Measurements from ENCODE around the gene MAZ. TPM values are rescaled to one million over a fixed set of nuclear protein-coding genes. Genes with fewer than 3 reads are reported as not detected.

The MAZ gene
- total and polyA plus RNA-seq, 2 of the 13 experiments (the other 11 are each of a cell fraction or from before 2014, with no cell fraction given) = 203 to 277 TPM

GRCh38 chr16:29790183-29790948, 16.0 kb upstream of the MAZ start, which contains the start of gene KIF22 (continued):
- peak; percentile 77 for TF ChIP-seq ZNF160 (CRISPR knock-in tag; IDR thresholded peaks at IDR 0.05)
- TF ChIP-seq ZNF207 (IDR thresholded peaks at IDR 0.05; ENCODE audit: borderline replicate concordance) = no peak
- TF ChIP-seq ZNF790 (CRISPR knock-in tag; IDR thresholded peaks at IDR 0.05; ENCODE audit: borderline replicate concordance) = no peak
- no peak for TF ChIP-seq TRAFD1 (CRISPR knock-in tag; IDR thresholded peaks at IDR 0.05; ENCODE audit: borderline replicate concordance)
- no peak for TF ChIP-seq ZNF10 (CRISPR knock-in tag; IDR thresholded peaks at IDR 0.05; ENCODE audit: borderline replicate concordance, low read depth)
- TF ChIP-seq AKNA (CRISPR knock-in tag; IDR thresholded peaks at IDR 0.05; ENCODE audit: borderline replicate concordance) = no peak
- TF ChIP-seq KDM5A (IDR thresholded peaks at IDR 0.05; ENCODE audit: borderline replicate concordance, low read length) = peak; percentile 92
- peak; percentile 81; the same call in 1 of the 2 replicates for TF ChIP-seq KLF13 (CRISPR knock-in tag; IDR thresholded peaks at IDR 0.05)
- TF ChIP-seq HMGA1 (CRISPR knock-in tag; conservative IDR thresholded peaks at IDR 0.05) = no peak
- TF ChIP-seq YY1 (IDR thresholded peaks at IDR 0.05; ENCODE audit: insufficient read depth, insufficient replicate concordance, low read depth, low read length) = peak; percentile 95
- peak; percentile 94 for TF ChIP-seq ZNF350 (CRISPR knock-in tag; IDR thresholded peaks at IDR 0.05; ENCODE audit: borderline replicate concordance, low read depth)
- peak; percentile 79; the same call in 1 of the 2 replicates for TF ChIP-seq ATF6 (CRISPR knock-in tag; conservative IDR thresholded peaks at IDR 0.05)
- 0 out of 2 replicates have a peak, but pooled peaks have one; percentile 20 for TF ChIP-seq ZNF766 (CRISPR knock-in tag; IDR thresholded peaks at IDR 0.05; ENCODE audit: borderline replicate concordance)
- peak; percentile 94 for TF ChIP-seq HOXA3 (CRISPR knock-in tag; IDR thresholded peaks at IDR 0.05)
- TF ChIP-seq TEF (CRISPR knock-in tag; IDR thresholded peaks at IDR 0.05) = 0 out of 2 replicates have a peak, but pooled peaks have one; percentile 10
- TF ChIP-seq FOXP1 (IDR thresholded peaks at IDR 0.05) = no peak
- TF ChIP-seq FOXP1 (CRISPR knock-in tag; IDR thresholded peaks at IDR 0.05) = peak; percentile 28; the same call in 1 of the 2 replicates
- no peak; the same call in 1 of the 2 replicates for TF ChIP-seq ZNF263 (CRISPR knock-in tag; IDR thresholded peaks at IDR 0.05)
- TF ChIP-seq ZNF7 (CRISPR knock-in tag; IDR thresholded peaks at IDR 0.05) = peak; percentile 32; the same call in 1 of the 2 replicates
- peak; percentile 51; the same call in 1 of the 2 replicates for TF ChIP-seq ZNF619 (CRISPR knock-in tag; IDR thresholded peaks at IDR 0.05)

Data from HepG2 (cell line).